Right ventricle myocardium superior (tissue), 1 donor: ENCODE measurements around the gene LGMN. TPM values are rescaled to one million over a fixed set of nuclear protein-coding genes. Genes with fewer than 3 reads are reported as not detected.

ENCODE experiments used
- ATAC-seq: fragments of 200-7000 bp; cut with Tn5 transposase; one replicate; pipeline ENCODE4 v1.9.1; 2020; ENCODE audit warnings: mild to moderate bottlenecking; ENCODE audit not compliant: poor library complexity
- DNase-seq: peaks from one replicate; pipeline ENCODE4 v3.0.0-alpha.2; 2020
- intact Hi-C: fragments of 100-400 bp; cut with DNase I; formaldehyde crosslinking; loops from one replicate; pipeline ENCODE4 v1.11.2; 2022
- total RNA-seq: library from RNA; stranded (reverse); fragmentation: NEBNext Ultra II Directional; extraction: Animal tissue kit (Norgen Biotek cat#: 25700); gene quantifications from one replicate; pipeline ENCODE4 v1.2.1, GENCODE V29; 2021
- donor health status: DM: no; HTN: yes; CAD: no; lungs with severe emphysema.

The LGMN gene
- total RNA-seq, 1 donor from 2014 or later, result 106 TPM

DNA sequence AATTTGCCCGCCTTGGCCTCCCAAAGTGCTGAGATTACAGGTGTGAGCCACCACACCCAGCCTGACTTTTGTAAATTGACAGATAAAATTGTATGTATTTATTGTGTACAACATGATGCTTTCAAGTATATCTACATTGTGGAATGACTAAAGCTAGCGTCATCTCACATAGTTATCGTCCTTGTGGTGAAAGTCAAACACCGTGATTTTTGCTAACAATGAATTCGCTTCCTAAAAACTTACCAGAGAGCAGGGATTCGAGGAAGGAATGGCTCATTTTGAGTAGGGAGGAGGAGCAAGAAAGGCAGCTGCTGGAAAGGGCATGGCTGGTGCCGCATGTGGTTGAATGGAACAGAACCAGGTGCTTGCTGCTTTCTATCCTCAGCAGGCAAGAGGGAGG lies 85.4 kb downstream of the LGMN start:
- DNase-seq (no peak), ATAC-seq (no peak)
- intact Hi-C loops, result no loop called here

DNA sequence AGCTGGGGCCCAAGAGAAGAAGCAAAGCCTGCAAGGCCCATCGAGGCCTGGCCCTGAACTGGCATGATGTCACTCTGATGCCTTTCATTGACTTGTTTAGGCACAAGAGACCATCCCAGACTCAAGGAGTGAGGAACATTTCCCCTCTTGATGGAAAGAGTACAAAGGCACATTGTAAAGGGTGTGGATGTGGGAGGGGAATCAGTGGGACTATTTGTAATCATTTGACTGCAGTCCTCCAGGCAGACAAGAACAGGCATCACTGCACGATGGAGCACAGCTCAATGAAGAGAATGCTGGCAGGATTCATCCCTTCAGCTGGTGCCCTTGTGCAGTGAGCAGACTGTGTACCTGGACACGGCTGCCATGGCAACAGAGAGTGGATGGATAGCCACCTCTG lies 87.9 kb downstream of the LGMN start:
- DNase-seq, result no peak
- ATAC-seq, result no peak
- intact Hi-C loops, result no loop called here

DNA sequence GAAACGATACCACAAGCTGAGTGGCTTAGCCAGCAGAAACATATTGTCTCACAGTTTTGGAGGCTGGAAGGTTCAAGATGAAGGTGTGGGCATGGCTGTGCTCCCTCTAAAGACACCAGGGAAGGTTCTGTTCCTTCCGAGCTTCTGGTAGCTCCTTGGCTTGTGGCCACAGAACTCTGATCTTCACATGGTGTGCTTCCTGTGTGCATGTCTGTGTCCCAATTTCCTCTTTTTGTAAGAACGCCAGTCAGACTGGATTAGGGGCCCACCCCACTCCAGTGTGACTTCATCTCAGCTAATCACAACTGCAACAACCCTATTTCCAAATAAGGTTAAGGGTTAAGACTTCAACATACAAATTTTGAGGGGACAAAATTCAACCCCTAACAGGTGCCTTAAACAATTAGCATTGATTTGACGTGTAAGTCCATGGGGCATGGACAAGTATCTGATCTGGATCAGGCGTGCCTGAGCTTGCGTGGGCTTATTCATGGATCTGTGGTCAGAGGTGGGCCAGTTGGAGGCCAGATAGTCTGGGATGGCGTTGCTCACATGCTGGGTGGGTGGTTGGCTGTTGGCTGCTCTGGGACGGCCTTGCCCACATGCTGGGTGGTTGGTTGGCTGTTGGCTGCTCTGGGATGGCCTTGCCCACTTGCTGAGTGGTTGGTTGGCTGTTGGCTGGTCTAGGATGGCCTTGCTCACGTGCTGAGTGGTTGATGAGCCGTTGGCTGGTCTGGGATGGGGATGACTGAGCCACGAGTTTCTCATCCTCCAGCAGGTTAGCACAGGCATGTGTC lies 88.5 kb downstream of the LGMN start:
- intact Hi-C loops, result no loop called here

DNA sequence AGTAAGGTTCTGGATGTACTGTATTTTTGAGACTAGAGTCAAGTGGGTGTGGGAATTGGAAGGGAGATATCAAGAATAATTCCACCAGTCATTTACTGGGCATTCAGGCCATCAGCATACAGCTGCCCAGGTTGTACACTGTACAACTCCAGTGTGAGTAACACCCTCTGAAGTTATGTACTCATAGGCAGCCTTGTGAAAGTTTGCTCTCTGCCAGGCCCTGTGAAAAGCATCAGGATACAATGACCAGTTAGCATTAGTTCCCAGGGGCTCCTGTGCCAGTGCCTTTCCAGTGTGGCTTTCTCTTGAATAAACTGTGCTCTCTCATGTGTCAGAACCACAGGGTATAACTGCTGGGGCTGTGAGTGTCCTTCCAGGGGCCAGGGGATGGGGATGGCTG lies 89.7 kb downstream of the LGMN start:
- ATAC-seq, result no peak
- no peak for DNase-seq
- intact Hi-C loops, result no loop called here

More for the DNA sequence above, 88.5 kb downstream of the LGMN start:
- DNase-seq (peak; percentile 69), ATAC-seq (peak; percentile 65)

DNA sequence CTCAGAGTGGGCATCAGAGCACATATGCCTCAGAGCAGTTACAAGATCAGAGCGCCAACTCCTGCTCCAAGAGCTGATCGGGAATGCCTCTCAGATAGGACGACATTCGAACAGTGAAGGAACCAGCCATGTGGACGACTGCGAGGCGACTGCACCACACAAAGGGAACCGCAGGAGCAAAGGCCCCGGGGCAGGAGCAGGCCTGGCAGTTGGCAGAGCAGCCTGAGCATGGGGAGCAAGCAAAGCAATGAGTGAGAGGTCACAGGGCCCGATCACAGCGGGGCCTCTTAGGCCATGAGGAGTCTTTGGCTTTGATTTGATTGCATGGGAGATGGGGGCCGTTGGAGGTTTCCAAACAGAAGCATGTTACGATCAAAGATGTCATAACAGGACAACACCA lies 90.3 kb downstream of the LGMN start:
- intact Hi-C loops, result no loop called here
- no peak for ATAC-seq
- no peak for DNase-seq

DNA sequence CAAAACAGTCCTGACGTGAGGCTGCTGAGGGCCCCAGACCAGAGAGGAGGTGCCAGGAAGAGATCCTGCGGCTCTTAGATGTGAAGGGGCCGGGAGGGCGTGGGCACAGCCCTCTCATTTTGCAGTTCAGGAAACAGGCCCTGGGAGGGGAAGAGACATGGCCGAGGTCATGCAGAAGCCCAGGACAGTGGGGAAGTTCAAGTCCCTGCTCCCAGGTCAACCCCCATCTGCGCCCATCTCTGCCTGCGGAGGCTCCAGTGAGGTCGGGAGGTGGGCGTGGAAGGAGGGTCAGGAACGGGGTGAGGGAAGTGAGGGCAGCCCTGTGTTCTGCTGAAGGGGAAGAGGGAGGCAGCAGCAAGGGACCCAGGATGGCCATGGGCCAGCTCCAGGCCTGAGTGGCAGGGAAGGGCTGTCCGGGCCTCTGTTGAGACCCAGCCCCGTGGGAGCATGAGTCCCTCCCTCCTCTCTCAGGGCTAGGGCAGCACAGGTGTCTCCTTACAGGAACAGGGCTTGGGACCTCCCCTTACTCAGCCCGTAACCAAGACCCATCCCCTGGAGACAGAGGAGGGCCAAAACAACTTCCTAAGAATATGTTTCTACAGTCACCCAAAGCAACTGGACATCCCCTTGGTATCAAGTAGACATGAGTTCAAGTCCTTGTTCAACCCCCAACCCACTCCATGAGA lies 90.8 kb downstream of the LGMN start:
- ATAC-seq (peak; percentile 68), DNase-seq (peak; percentile 81)
- intact Hi-C loops, result no loop called here

DNA sequence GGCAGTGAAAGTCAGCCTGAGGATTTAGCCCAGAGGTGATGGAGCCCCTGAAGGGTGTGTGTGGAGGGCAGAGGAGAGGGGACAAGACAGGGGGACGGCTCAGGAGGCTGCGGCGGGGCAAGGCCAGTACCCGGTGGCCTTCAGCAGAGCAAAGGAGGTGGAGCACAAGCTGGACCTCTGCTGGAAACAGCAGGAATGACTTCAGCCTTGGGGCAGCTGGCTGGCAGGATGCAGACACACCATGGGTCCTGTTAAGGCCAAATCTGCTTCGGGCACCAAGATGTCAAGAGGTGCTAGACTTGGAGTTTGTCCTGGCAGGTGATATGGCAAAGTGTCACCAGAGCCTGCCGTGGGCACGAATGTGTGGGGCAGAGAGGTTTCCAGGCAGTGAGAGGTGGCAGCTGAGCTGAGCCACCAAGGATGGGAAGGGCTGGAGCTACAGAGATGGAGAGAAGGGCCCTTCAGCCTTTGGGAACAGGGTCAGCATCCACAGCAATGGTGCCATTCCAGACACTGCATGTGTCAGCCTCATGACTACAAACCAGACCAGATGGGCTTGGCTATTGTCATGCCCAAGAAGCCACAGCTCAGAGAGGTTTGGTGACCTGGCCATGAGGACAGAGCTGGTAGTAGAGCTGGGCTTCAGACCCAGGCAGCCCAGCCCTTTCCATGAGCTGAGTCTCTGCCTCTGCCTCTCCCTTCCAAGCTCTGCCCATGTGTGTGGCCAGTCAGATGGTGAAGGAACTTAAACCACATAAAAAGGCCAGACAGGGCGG lies 91.9 kb downstream of the LGMN start:
- intact Hi-C loops, result no loop called here
- ATAC-seq (no peak), DNase-seq (no peak)

DNA sequence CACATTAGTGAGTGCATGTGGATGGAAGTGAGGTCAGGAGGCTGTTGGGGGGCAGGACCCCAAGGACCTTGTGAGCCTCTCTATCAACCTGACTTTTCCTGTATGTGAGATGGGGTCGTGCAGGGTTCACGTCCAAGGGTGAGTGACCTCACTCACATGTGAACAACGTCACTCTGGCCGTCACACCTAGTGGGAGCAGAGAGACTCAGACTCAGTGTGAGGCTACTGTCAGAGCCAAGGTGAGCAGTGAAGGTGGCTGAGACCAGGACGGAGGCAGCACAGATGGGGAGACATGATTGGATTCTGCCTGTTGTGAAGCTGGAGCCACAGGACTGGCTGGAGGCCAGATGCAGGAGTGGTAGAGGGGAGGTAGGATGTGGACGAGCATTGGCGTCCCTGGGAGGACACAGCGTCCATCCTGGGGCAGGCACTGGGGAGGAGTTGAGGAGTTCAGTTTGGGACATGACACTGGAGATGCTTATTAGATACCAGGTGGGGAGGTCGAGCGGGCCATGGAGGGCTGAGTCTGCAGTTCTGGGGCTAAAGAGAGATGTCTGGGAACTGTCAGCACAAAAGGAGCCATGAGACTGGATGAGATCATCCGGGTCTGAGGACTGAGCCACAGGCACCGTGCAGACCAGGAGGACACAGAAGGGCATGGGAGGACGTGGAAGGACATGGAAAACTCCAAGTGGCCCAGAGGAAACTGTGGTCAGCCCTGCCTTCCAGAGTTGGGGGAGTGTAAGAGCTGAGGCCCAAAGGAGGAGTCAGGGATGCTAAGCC lies 92.8 kb downstream of the LGMN start:
- intact Hi-C loops, result no loop called here
- ATAC-seq (no peak), DNase-seq (no peak)

DNA sequence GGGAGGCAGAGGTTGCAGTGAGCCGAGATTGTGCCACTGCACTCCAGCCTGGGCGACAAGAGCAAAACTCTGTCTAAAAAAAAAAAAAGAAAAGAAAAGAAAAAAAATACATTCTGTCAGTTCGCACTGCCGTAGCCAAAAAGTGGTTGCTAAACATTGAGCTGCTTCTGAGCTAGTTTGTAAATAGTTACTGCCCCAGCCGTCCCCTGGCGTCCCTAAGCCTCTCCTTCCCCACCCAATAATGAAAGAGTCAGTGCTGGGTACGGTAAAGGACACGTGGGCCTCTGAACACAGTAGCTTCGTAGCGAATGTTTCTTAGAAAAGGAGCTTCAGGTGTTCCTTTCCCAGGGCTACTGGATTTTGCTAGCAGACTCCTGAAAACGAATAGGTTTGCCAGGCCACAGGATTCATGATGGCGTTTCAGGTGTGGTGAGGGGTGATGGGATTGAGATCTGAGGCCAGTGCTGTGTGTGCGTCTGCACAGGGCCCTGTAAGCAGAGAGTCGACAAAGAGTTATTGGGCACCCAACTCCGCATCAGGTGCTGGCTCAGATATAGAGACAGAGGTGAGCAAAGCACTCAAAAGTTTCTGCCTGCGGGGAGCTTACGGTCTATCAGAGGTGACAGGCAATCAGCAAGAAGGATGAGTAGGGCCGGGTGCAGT lies 94.1 kb downstream of the LGMN start:
- intact Hi-C loops, result no loop called here

More for the DNA sequence above, 94.1 kb downstream of the LGMN start:
- DNase-seq (no peak), ATAC-seq (no peak)

Other genes starting within 250 kb of the LGMN start
- gene RIN3, start 234.8 kb downstream of the LGMN start, total RNA-seq, result 11.0 TPM
- gene GOLGA5, start 45.7 kb upstream of the LGMN start, total RNA-seq, result 17.5 TPM
- gene CHGA, start 174.5 kb upstream of the LGMN start, total RNA-seq, result not detected